Activated CD4-positive, alpha-beta T cell treated with anti-CD3 and anti-CD28 coated beads, Interleukin-2, amount 10 ng/mL, durations not matched to agents 7 days and 5 days (primary cell): ENCODE measurements around the gene ADAT2. TPM values are rescaled to one million over a fixed set of nuclear protein-coding genes. Genes with fewer than 3 reads are reported as not detected.

Source experiments
- CTCF ChIA-PET: fragments of 350-600 bp; sonication (Branson Sonifier 250); formaldehyde crosslinking; loops from one replicate; lab custom pipeline; 2021; ENCODE audit warnings: antibody characterized with exemption; lab: Charles Lee
- POLR2A ChIA-PET: fragments of 350-600 bp; sonication (Branson Sonifier 250); formaldehyde crosslinking; loops from one replicate; lab custom pipeline; 2021; ENCODE audit warnings: antibody characterized with exemption; lab: Charles Lee
- DNase-seq: peaks from one replicate; pipeline ENCODE4 v3.0.0-alpha.2; 2020
- H3K27ac Mint-ChIP-seq: one replicate; pipeline ENCODE4 v1.8.0; 2021; ENCODE audit warnings: mild to moderate bottlenecking, moderate library complexity, mixed read lengths
- H3K27me3 Mint-ChIP-seq: one replicate; pipeline ENCODE4 v1.8.0; 2021; ENCODE audit warnings: mixed read lengths
- H3K36me3 Mint-ChIP-seq: one replicate; pipeline ENCODE4 v1.8.0; 2021; ENCODE audit warnings: low read depth, mixed read lengths
- H3K4me1 Mint-ChIP-seq: one replicate; pipeline ENCODE4 v1.8.0; 2021; ENCODE audit warnings: mixed read lengths
- H3K4me3 Mint-ChIP-seq: one replicate; pipeline ENCODE4 v1.8.0; 2021; ENCODE audit warnings: mild to moderate bottlenecking, moderate library complexity, mixed read lengths
- H3K9me3 Mint-ChIP-seq: one replicate; pipeline ENCODE4 v1.8.0; 2021; ENCODE audit warnings: mixed read lengths
- total RNA-seq, 2 experiments: library from RNA; stranded (reverse); gene quantifications; one replicate each; pipeline ENCODE4 v1.2.3, GENCODE V29; 2021

The ADAT2 gene
- total RNA-seq, 2 experiments from 2014 or later = 19.1 to 20.2 TPM

- Mint-ChIP-seq H3K27me3 (peaks cover 2% of the 10 kb centered on the region), H3K27ac (no peak overlapping the region), H3K36me3 (no peaks in the 10 kb centered on the region), H3K9me3 (no peaks in the 10 kb centered on the region), H3K4me3 (no peak overlapping the region), H3K4me1 (peaks cover 21% of the 10 kb centered on the region)
- POLR2A ChIA-PET = no interaction called here
- CTCF ChIA-PET = interaction anchor here (1.4 to 1.8 kb wide), 2 partner anchors 14 to 26 kb away, joined by 3 to 5 read pairs; no protein-coding TSS in a partner anchor
- DNase-seq = no peak
These were observed 48.7 kb downstream of the ADAT2 start for GRCh38 chr6:143401636-143402370.

GRCh38 chr6:143401068-143401446, 49.4 kb downstream of the ADAT2 start:
- Mint-ChIP-seq H3K9me3 (no peaks in the 10 kb centered on the region), H3K4me1 (peaks cover 21% of the 10 kb centered on the region), H3K4me3 (no peak overlapping the region), H3K27me3 (peaks cover 2% of the 10 kb centered on the region), H3K36me3 (no peaks in the 10 kb centered on the region), H3K27ac (peak overlapping the region; percentile 11)
- CTCF ChIA-PET = interaction anchor here (1.4 to 1.8 kb wide), 2 partner anchors 15 to 26 kb away, joined by 3 to 5 read pairs; no protein-coding TSS in a partner anchor
- DNase-seq = no peak
- POLR2A ChIA-PET = no interaction called here

GRCh38 chr6:143400258-143401067, 50.0 kb downstream of the ADAT2 start:
- POLR2A ChIA-PET = no interaction called here
- Mint-ChIP-seq H3K27ac (peak overlapping the region; percentile 11), H3K4me3 (no peak overlapping the region), H3K9me3 (no peaks in the 10 kb centered on the region), H3K27me3 (peaks cover under 1% of the 10 kb centered on the region), H3K36me3 (no peaks in the 10 kb centered on the region), H3K4me1 (peaks cover 21% of the 10 kb centered on the region)
- CTCF ChIA-PET = interaction anchor here (1.2 to 1.8 kb wide), 3 partner anchors 9 to 27 kb away, joined by 3 to 5 read pairs (median 3); no protein-coding TSS in a partner anchor
- DNase-seq = peak; percentile 11

- no peak overlapping the region for H3K4me3 Mint-ChIP-seq
- peaks cover 21% of the 10 kb centered on the region for H3K4me1 Mint-ChIP-seq
- H3K36me3 Mint-ChIP-seq = no peaks in the 10 kb centered on the region
- H3K27me3 Mint-ChIP-seq = no peaks in the 10 kb centered on the region
- no peaks in the 10 kb centered on the region for H3K9me3 Mint-ChIP-seq
- ChIA-PET POLR2A (no interaction called here), CTCF (interaction anchor here (1.2 kb wide), 1 partner anchor 10 kb away, joined by 3 read pairs; no protein-coding TSS in a partner anchor)
- H3K27ac Mint-ChIP-seq = no peak overlapping the region
- DNase-seq = no peak
These were observed 50.7 kb downstream of the ADAT2 start for GRCh38 chr6:143399775-143400174.

GRCh38 chr6:143399176-143399575, 51.3 kb downstream of the ADAT2 start:
- Mint-ChIP-seq H3K27ac (no peak overlapping the region), H3K27me3 (no peaks in the 10 kb centered on the region), H3K4me1 (peaks cover 21% of the 10 kb centered on the region), H3K36me3 (no peaks in the 10 kb centered on the region), H3K4me3 (no peak overlapping the region), H3K9me3 (no peaks in the 10 kb centered on the region)
- ChIA-PET CTCF (no interaction called here), POLR2A (no interaction called here)
- no peak for DNase-seq

- Mint-ChIP-seq H3K4me1 (peaks cover 21% of the 10 kb centered on the region), H3K4me3 (no peak overlapping the region), H3K27me3 (no peaks in the 10 kb centered on the region), H3K9me3 (no peaks in the 10 kb centered on the region), H3K27ac (no peak overlapping the region), H3K36me3 (no peaks in the 10 kb centered on the region)
- ChIA-PET CTCF (no interaction called here), POLR2A (no interaction called here)
- DNase-seq = no peak
These were observed 53.0 kb downstream of the ADAT2 start for GRCh38 chr6:143397227-143398222.

GRCh38 chr6:143396497-143397226, 53.8 kb downstream of the ADAT2 start:
- CTCF ChIA-PET = no interaction called here
- Mint-ChIP-seq H3K27ac (no peak overlapping the region), H3K9me3 (no peaks in the 10 kb centered on the region), H3K4me1 (peaks cover 20% of the 10 kb centered on the region), H3K27me3 (no peaks in the 10 kb centered on the region), H3K36me3 (no peaks in the 10 kb centered on the region), H3K4me3 (no peak overlapping the region)
- no peak for DNase-seq
- POLR2A ChIA-PET = no interaction called here

- H3K27me3 Mint-ChIP-seq = no peaks in the 10 kb centered on the region
- peaks cover 13% of the 10 kb centered on the region for H3K4me1 Mint-ChIP-seq
- no peak overlapping the region for H3K27ac Mint-ChIP-seq
- H3K4me3 Mint-ChIP-seq = no peak overlapping the region
- ChIA-PET POLR2A (no interaction called here), CTCF (no interaction called here)
- no peak for DNase-seq
- no peaks in the 10 kb centered on the region for H3K36me3 Mint-ChIP-seq
- H3K9me3 Mint-ChIP-seq = no peaks in the 10 kb centered on the region
These were observed 54.8 kb downstream of the ADAT2 start for GRCh38 chr6:143395699-143396098.

- ChIA-PET CTCF (interaction anchor here (1.1 kb wide), 1 partner anchor 13 kb away, joined by 3 read pairs; no protein-coding TSS in a partner anchor), POLR2A (no interaction called here)
- Mint-ChIP-seq H3K27ac (no peak overlapping the region), H3K9me3 (no peaks in the 10 kb centered on the region), H3K4me3 (no peak overlapping the region), H3K27me3 (no peaks in the 10 kb centered on the region), H3K4me1 (peaks cover 3% of the 10 kb centered on the region), H3K36me3 (no peaks in the 10 kb centered on the region)
- DNase-seq = no peak
These were observed 56.1 kb downstream of the ADAT2 start for GRCh38 chr6:143394389-143394788.

GRCh38 chr6:143390278-143390677, 60.2 kb downstream of the ADAT2 start:
- H3K27ac Mint-ChIP-seq = no peak overlapping the region
- DNase-seq = no peak
- no peaks in the 10 kb centered on the region for H3K36me3 Mint-ChIP-seq
- no peaks in the 10 kb centered on the region for H3K9me3 Mint-ChIP-seq
- no peaks in the 10 kb centered on the region for H3K4me1 Mint-ChIP-seq
- no peaks in the 10 kb centered on the region for H3K27me3 Mint-ChIP-seq
- ChIA-PET POLR2A (no interaction called here), CTCF (no interaction called here)
- no peak overlapping the region for H3K4me3 Mint-ChIP-seq

- H3K9me3 Mint-ChIP-seq = no peaks in the 10 kb centered on the region
- no peaks in the 10 kb centered on the region for H3K4me1 Mint-ChIP-seq
- DNase-seq = no peak
- no peak overlapping the region for H3K27ac Mint-ChIP-seq
- H3K27me3 Mint-ChIP-seq = peaks cover 4% of the 10 kb centered on the region
- H3K4me3 Mint-ChIP-seq = no peak overlapping the region
- ChIA-PET POLR2A (no interaction called here), CTCF (no interaction called here)
- no peaks in the 10 kb centered on the region for H3K36me3 Mint-ChIP-seq
These were observed 64.9 kb downstream of the ADAT2 start for GRCh38 chr6:143385636-143386035.

- no peak overlapping the region for H3K27ac Mint-ChIP-seq
- no peaks in the 10 kb centered on the region for H3K36me3 Mint-ChIP-seq
- POLR2A ChIA-PET = no interaction called here
- no peaks in the 10 kb centered on the region for H3K4me1 Mint-ChIP-seq
- H3K27me3 Mint-ChIP-seq = peaks cover 12% of the 10 kb centered on the region
- CTCF ChIA-PET = no interaction called here
- H3K4me3 Mint-ChIP-seq = no peak overlapping the region
- no peak for DNase-seq
- H3K9me3 Mint-ChIP-seq = peaks cover 4% of the 10 kb centered on the region
These were observed 73.6 kb downstream of the ADAT2 start for GRCh38 chr6:143376861-143377260.
